ENCODE data around the gene MPI. TPM values are rescaled to one million over a fixed set of nuclear protein-coding genes. Genes with fewer than 3 reads are reported as not detected.
A peak's percentile ranks its signal among the peaks of the same experiment; 100 is the strongest.

Gene MPI
- total RNA-seq, 4 donors from 2014 or later: 28.8 to 73.3 (median 33.7) TPM

DNA sequence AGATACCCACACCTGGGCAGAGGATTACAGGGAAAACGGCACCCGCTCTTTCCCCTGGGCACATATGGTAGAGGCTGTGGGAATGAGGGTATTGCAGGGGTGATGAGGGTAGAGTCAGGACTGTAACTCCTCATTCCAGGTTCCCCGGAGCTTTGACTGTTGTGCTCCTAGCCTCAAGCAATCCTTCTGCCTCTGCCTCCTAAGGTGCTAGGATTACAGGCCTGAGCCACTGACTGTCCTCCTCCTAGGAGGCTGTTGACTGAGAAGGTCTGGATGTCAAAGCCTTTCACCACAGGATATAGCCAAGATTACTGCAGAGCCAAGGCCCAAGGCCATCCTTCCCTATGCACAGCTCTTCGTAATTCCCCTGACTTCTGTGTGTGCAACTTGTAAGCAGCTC is 1.1 kb upstream of the MPI start:
- H3K4me3 ChIP-seq: no peak overlapping the region
- H3K9me3 ChIP-seq: no peaks in the 10 kb centered on the region
- H3K27me3 ChIP-seq: no peaks in the 10 kb centered on the region
- intact Hi-C loops (cut with DNase I; ENCODE audit: low total_unique reads): no loop called here
- peaks cover 0 to 11% of the 10 kb centered on the region in 2 donors for H3K4me1 ChIP-seq
- TF ChIP-seq, protein P1, sequence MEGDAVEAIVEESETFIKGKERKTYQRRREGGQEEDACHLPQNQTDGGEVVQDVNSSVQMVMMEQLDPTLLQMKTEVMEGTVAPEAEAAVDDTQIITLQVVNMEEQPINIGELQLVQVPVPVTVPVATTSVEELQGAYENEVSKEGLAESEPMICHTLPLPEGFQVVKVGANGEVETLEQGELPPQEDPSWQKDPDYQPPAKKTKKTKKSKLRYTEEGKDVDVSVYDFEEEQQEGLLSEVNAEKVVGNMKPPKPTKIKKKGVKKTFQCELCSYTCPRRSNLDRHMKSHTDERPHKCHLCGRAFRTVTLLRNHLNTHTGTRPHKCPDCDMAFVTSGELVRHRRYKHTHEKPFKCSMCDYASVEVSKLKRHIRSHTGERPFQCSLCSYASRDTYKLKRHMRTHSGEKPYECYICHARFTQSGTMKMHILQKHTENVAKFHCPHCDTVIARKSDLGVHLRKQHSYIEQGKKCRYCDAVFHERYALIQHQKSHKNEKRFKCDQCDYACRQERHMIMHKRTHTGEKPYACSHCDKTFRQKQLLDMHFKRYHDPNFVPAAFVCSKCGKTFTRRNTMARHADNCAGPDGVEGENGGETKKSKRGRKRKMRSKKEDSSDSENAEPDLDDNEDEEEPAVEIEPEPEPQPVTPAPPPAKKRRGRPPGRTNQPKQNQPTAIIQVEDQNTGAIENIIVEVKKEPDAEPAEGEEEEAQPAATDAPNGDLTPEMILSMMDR (IDR thresholded peaks at IDR 0.05): no peak
- no peak for TF ChIP-seq POLR2A (IDR thresholded peaks at IDR 0.05)
- no peaks in the 10 kb centered on the region for H3K36me3 ChIP-seq
- no peak for DNase-seq
- H3K27ac ChIP-seq: no peak overlapping the region

GRCh38 chr15:74889390-74889882 is 406 bp upstream of the MPI start:
- DNase-seq: peak in 1 of 2 donors; percentile 39
- H3K4me3 ChIP-seq: peak overlapping the region; percentile 83 to 87

GRCh38 chr15:74890665-74890960 is 771 bp downstream of the MPI start:
- DNase-seq: no peak
- Histone ChIP-seq H3K36me3 (no peaks in the 10 kb centered on the region), H3K9me3 (no peaks in the 10 kb centered on the region), H3K4me3 (peak overlapping the region; percentile 83 to 87), H3K27ac (peak overlapping the region; percentile 81 to 85), H3K4me1 (peaks cover 0 to 11% of the 10 kb centered on the region in 2 donors), H3K27me3 (no peaks in the 10 kb centered on the region)
- TF ChIP-seq POLR2A (IDR thresholded peaks at IDR 0.05): no peak
- TF ChIP-seq, protein P1 (IDR thresholded peaks at IDR 0.05): no peak
- intact Hi-C loops (cut with DNase I; ENCODE audit: low total_unique reads): no loop called here

More at GRCh38 chr15:74889390-74889882, 406 bp upstream of the MPI start:
- Histone ChIP-seq H3K36me3 (no peaks in the 10 kb centered on the region), H3K4me1 (peaks cover 0 to 11% of the 10 kb centered on the region in 2 donors), H3K27me3 (no peaks in the 10 kb centered on the region), H3K9me3 (no peaks in the 10 kb centered on the region), H3K27ac (peak overlapping the region; percentile 81 to 85)
- intact Hi-C loops (cut with DNase I; ENCODE audit: low total_unique reads): no loop called here
- TF ChIP-seq, protein P1 (IDR thresholded peaks at IDR 0.05): no peak
- TF ChIP-seq POLR2A (IDR thresholded peaks at IDR 0.05): no peak

DNA sequence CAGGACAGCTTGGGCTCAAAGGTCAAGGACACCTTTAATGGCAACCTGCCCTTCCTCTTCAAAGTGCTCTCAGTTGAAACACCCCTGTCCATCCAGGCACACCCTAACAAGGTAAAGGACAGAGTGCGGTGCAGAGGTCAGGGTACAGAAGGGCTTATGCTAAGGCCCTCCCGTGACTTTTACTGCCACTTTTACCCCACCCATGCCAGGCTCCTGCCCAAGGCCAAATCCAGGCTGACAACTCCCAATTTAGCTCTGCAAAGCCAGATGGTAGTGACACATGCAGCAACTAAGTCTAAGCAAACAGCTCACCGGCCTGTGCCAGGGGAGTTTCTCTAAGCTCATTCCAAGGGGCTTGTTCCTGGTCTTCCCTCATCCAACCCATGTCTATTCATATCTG is 1.6 kb downstream of the MPI start:
- no peak overlapping the region for H3K27ac ChIP-seq

GRCh38 chr15:74892313-74892712 is 2.5 kb downstream of the MPI start:
- Histone ChIP-seq H3K4me1 (peaks cover 0 to 11% of the 10 kb centered on the region in 2 donors), H3K27me3 (no peaks in the 10 kb centered on the region), H3K4me3 (no peak overlapping the region), H3K9me3 (no peaks in the 10 kb centered on the region), H3K36me3 (no peaks in the 10 kb centered on the region), H3K27ac (no peak overlapping the region)
- intact Hi-C loops (cut with DNase I; ENCODE audit: low total_unique reads): no loop called here
- TF ChIP-seq, protein P1 (IDR thresholded peaks at IDR 0.05): no peak
- no peak for TF ChIP-seq POLR2A (IDR thresholded peaks at IDR 0.05)
- no peak for DNase-seq

More for the DNA sequence above, 1.6 kb downstream of the MPI start:
- intact Hi-C loops (cut with DNase I; ENCODE audit: low total_unique reads): no loop called here
- H3K27me3 ChIP-seq: no peaks in the 10 kb centered on the region
- no peak overlapping the region for H3K4me3 ChIP-seq
- TF ChIP-seq POLR2A (IDR thresholded peaks at IDR 0.05): no peak
- TF ChIP-seq, protein P1 (IDR thresholded peaks at IDR 0.05): no peak
- peaks cover 0 to 11% of the 10 kb centered on the region in 2 donors for H3K4me1 ChIP-seq
- no peaks in the 10 kb centered on the region for H3K9me3 ChIP-seq
- DNase-seq: no peak
- no peaks in the 10 kb centered on the region for H3K36me3 ChIP-seq
